NCI-H187 (cell line): ENCODE data around the gene SPTLC2.

ENCODE experiments used
- DNase-seq, 2 experiments: peaks; one replicate each; lab custom pipeline; 2025; lab: John Stamatoyannopoulos, UW

SPTLC2 gene

DNA sequence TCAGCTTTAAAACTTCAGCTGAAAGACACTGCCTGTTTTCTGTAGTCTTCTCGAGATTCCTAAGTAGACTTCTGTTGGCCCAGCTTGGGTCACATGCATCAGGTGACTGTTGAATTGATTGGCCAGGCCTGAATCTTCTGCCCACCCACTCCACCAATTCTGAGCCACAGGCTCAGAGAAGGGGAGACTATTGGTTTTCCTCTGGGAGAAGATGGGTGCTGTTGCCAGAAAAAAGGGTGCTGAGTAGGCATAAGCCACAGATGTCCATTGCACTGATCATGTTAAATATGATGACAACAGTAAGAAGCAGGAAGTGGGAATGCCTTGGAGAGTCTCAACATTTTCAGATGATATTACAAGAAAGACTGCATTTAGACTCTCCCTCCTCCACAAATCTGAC lies 6.8 kb upstream of the SPTLC2 start:
- no peak for DNase-seq

DNA sequence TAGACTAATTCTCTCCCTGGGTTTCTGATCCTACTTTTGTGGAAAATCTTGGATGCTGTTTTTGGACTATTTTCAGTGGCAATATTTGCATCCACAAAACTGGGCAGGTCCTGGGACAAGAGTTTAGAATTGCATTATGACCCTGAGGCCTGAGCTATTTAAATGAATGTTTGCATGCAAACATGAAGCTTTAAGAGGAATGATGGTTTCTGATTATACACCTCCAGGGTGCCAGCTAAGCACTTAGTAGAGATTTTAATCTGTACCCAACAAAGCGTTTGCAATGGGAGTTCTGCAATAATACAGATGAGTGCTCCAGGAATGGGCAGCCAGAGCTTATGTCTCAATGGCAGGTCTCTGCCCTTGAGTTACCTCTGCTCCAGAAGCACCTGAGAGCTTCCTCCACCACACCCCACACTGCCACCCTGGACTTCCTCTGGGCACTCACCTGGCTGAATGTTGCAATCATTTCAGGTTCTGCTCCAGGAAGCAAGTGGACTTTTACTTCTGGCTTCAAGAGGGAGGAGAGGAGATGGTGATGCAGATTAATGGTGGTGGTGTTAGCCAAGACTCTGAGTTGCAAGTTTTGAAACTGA lies 6.0 kb upstream of the SPTLC2 start:
- no peak for DNase-seq

DNA sequence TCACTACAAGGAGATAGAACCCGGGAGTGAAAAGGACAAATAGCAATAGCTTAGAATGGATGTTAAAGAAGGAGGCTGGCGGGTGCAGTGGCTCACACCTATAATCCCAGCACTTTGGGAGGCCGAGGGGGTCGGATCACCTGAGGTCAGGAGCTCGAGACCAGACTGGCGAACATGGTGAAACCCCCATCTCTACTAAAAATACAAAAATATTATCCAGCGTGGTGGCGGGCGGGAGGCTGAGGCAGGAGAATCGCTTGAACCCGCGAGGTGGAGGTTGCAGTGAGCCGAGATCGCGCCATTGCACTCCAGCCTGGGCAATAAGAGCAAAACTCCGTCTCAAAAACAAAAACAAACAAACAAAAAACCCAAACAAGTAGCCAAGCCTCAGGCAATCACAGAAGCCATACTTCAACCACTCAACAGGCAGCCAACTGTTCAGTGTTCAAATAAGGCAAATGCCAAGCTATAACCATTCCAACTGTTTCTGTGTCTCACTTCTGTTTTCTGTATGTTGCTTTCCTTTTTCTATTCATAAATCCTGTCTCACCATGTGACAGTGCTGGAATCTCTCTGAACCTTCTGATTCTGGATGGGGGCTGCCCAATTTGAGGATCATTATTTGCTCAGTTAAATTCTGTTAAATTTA lies 3.9 kb upstream of the SPTLC2 start:
- no peak for DNase-seq

DNA sequence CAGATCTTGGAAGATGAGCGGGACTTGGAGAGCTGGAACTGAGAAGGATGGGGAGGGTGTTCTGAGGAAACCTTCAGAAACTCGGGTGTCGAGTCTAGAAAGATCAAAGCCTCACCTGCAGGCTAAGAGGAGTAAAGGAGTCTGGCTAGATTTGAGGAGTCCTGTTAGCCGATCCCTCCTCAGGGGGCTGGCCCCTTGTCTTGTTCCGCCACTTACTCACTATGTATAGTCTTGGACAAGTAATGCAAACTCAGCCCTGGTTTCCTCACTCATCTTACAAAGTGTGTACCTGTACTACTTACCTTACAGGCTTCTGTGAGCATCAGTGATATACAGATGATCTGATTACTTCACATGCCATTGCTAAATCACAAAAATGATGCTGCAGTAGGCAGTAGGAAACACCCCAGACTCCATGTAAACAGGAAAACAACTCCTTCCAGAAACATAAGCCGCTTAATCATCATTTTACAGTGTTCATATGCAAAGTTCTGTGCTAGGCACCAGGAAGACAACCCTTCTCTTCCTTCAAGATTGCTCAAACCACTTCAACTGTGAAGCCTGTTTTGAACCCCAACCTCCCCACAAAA lies 2.0 kb upstream of the SPTLC2 start:
- no peak for DNase-seq

DNA sequence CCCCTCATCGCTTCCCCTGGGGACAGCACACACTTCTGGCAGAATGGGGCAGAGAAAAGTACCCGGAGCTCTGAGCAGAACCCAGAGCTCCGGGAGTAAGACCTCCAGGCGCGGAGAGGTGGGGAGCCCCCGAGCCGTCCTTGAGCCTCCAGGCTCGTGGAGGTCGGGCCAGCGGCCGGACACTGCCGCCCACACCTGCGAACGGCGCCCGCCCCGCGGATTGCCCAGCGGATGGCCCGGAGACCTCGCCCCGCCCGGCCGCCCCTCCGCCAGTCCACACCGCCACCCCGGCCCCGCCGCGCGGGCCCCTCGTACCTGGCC lies 344 bp downstream of the SPTLC2 start:
- DNase-seq, result no peak

DNA sequence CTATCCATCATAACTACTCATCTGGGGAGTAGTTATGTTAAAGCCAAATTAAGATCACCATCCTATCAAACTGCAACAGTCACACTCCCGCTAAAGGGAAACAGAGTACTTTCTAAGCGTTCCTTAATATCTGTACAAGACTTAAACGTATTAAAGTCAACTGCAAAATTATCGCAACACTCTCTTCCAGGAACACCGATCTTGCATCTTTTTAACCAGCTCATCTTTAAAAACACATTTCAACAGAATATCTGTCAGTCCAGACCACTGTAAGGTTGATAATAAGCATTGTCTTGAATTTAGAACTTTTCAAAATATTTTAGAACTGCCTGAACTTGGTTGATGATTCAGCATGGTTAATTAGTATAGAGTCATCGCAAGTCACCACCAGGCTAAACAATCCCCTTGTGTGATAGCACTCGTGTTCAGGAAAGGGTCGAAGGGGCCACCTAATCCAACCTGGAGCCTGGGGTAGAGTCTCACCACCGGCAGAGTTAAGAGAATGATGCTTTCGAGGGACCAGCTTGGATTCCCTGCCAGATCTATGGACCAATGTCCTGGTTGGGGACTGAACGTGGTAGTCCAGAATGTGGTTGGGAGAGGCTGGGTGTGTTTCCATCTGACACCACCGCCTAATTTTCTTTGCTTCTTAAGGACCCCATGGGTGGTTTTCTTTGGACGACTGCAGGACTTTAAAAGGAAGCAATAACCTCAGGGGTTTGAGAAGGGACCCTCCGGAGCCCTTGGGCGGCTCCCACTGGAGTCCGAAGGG lies 890 bp downstream of the SPTLC2 start:
- no peak for DNase-seq

DNA sequence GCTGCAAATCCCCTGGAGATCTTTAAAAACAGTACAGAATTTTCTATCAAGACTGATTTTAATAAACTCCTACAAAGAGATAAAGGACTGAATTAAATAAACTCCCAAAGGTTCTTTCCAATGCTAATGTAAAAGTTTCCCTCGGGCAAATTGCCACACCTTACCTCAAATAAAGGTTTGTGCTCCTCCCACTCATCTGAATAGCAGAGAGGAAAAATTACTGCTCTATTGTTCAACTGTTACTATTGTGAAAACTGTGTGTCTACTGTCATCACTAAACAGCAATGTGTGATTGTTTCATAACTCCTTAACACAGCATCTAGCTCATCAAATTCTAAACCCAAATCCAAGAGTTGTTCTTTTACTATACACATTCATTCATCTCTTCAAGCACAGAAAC lies 3.2 kb downstream of the SPTLC2 start:
- no peak for DNase-seq

DNA sequence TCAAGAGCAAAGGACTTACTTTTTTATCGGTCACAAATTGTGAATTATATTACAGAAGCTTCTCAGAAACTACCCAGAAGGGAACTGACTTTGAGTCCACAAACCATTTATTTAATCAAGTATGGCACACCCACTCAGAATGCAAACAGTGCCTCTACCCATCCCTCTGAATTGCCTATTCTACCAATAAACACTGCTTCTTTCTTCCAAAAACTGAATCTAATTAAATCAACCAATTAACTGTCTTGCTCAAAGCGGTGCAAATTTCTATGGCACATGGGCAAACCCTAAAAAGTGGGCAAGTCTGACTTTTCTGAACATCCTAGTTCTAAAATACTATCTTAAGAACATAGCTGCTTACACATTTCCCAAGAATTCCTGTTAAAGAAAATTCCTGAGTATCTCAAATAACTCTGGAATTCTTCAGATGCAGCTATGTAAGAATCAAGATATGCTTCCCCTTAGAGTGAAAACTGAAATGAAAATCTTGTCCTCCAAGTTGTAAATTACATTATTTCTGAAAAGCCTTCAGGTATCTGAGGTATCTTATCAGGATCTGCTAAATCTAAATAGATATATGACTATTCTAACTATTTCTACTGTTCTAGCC lies 4.3 kb downstream of the SPTLC2 start:
- DNase-seq, result no peak

DNA sequence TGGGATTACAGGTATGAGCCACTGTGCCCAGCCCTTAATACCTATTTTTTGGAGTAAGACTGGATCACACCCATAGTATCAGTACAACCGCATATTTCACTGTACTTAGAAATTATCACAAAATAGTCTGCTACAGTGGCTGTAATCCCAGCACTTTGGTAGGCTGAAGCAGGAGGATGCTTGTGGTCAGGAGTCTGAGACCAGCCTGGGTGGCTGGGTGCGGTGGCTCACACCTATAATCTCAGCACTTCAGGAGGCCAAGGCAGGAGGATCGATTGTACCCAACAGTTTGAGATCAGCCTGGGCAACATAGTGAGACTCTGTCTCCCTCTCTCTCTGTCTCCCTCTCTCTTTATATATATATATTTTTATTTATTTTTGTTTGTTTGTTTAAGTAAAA lies 5.9 kb downstream of the SPTLC2 start:
- DNase-seq, result no peak

DNA sequence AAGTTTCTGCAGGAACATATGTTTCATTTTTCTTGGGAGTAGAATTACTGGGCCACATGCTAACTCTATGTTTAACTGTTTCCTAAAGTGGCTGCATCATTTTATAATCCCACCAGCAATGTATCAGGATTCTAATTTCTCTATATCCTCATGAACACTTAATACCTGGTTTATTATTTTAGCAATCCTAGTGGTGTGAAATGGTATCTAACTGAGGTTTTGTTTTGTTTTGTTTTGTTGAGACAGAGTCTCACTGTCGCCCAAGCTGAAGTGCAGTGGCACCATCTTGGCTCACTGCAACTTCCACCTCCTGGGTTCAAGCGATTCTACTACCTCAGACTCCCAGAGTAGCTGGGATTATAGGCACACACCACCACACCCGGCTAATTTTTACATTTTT lies 6.5 kb downstream of the SPTLC2 start:
- DNase-seq, result no peak

DNA sequence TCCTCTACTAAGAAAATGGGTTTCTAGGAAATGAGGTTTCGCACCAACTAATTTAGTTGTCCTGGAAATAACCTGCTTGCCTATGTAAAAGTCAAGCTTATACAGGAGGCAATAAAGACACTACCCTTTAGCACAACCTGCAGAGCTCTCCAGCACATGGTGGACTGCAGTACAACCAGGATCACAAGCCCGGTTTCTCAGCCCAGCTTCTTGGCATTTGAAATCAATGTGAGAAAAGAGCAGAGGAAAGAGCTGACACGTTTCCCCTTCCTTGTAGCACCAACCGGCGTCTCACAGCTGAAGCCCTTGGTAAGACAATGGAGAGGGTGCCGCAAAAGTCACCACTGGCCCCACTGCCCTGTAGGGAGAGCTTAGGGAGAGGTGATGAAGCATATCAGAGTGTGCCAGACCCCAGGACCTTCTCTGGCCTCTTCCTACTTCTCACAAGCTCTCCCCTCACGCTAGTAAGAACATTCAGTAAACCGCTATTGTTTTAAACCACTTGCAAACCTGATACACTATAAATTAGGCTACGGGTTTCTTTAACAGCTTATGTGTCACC lies 8.6 kb downstream of the SPTLC2 start:
- no peak for DNase-seq

DNA sequence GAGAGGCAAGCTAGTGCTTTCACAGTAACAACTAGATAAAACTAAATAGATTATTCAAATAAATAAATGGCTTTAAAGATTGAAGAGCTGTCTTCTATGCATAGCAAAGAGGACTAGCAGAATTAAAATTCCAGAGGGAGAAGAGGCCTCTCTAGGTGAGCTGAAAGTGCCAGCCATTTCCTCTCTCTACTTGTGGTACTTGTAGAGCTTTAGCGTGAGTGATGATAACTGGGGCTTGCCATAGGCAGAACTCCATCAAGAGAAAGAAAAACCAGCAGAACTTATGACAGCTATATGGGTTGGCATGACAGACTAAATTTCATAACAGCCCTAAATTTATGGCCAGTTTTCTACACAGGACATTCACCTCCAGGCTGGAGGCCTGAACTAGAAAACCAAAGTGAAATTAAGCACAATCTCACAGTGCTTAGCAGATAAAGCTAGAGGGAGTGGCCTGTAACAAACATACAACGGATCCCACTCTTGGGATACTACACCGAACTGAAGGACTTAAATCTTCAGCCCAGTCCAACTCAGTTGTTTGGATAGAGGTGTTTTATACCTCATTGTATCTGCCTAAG lies 11.0 kb downstream of the SPTLC2 start:
- DNase-seq, result no peak

DNA sequence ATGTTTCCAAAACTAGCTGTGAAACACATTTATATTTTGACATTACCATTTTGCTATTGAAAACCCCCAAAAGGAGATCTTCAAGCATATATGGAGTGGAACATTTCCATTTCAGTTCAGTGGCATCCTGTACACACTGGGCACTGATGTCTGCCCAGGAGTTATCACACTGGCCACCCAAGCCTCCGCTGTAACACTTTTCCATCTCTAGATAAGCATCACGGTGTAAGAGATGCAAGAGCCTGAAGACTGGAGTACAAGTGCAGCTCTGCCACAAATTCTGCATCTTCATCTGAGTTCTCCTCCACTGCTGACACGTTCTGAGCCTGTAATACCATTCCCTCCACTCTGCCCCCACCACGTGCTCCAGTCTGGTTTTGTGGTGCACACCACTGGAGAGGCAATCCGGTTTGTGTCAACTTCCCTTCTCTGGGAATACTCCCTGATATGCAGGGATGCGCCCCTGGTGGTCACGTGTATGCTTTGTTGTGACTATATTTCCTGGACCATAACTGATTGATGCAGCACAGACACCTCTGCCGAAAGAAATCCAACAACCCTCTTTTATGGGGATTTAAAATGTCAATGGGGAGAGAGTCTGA lies 12.7 kb downstream of the SPTLC2 start:
- DNase-seq, result no peak

DNA sequence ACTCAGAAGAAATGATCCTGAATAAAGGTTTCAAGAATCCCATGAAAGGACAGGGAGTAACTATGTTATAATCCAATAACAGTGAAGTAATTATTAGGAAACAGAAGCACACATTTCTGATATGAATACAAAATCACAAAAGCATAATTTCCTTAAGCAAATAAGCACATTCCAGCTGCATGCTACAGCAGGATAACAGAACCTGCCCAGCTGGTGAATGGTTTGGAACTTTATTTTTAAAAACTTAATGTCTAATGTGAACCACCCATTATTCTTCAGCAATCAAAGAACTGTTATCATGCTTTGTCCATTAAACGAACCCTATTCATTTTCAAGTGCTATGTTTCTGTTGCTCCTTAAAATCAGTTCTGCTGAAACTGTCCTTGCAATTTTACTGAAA lies 13.4 kb downstream of the SPTLC2 start:
- DNase-seq, result no peak

DNA sequence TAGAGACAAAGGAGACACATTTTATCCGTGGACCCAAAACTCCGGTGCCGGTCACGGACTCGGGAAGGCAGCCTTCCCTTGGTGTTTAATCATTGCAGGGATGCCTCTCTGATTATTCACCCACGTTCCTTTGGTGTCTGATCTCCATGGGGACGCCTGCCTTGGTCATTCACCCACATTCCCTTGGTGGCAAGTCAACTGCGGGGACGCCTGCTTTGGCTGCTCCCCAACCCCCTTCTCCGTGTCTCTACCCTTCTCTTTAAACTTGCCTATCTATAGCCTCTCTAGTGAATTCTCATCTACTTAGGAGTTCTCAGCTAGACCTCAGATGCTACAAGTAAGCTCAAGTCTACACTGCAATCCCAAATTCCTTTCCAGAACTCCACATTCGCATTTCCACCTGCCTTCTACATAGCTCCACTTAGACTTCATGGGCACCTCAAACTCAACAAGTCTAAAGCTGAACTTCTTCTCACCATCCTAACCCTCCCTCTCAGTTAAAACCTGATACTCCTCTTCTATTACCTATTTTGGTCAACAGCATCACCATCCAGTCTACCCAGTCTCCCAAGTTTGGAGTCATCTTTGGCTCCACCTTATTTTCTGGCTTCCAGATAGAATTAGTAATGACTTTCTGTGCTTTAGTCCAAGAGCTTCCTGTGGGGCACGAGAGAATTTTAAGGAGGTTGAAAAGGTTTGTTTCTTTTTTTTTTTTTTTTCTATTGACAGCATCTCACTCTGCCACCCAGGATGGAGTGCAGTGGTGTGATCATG lies 14.4 kb downstream of the SPTLC2 start:
- no peak for DNase-seq

DNA sequence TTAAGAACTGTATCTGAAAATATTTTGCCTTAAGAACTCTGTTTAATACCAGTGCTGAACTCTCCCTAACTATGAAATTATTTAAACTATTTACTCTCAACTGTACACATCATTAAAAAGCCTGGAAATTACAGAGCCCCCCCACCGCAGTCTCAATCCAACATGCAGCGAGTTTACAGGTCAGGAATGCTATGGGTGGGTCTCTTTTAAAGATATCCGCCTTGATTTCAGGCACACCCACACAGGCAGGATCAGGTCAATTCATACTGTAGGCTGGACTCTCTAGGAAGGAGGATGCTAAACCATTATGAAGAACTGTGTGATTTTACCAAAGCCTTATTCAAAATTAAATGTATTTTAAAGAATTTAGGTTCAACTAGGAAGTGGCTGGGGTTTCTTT lies 16.5 kb downstream of the SPTLC2 start:
- DNase-seq, result no peak

DNA sequence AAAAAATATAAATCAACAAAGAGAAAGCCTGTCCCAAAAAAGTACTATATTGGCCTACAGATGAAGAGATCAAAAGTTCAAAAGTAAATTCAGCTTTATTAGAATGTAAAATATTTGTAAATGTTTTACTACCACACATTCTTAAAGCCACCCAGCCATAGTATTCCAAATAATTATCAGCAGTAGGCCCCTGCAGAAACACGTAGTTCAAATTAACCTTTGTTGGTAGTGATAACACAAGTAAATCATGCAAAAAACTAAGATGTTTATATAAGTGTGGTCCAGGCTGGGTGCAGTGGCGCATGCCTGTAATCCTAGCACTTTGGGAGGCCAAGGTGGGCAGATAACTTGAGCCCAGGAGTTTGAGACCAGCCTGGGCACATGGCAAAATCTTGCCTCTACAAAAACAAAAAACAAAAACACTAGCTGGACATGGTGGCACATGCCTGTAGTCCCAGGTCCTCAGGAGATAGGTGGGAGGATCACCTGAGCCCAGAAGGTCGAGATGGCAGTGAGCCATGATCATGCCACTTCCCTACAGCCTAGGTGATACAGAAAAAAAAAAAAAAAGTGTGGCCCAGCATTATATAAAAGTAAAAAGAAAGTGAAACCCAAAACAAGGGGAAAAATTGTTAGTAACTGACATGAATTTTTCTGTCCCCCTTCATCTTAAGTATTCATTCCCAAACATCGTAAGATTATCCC lies 17.9 kb downstream of the SPTLC2 start:
- DNase-seq, result no peak

DNA sequence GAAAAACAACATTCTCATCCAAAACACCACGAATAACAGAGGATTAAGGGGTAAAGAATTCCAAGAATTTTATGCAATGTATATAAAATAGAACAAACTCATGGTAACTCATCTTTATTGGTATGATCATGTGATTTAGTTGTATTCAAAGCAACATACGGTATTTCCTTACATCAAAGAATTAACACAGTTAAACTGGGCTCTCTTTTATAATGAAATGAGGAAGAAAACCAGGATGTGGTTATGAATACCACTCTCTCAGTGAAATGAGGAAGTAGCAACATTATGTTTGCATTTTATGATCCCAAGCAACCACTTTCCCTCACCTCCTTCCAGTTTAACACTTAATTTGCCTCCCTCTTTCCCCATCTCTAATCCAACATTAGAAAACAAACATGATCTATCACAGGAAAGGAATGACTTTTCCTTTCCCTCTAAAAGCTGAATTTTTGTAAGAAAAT lies 22.9 kb downstream of the SPTLC2 start:
- no peak for DNase-seq

DNA sequence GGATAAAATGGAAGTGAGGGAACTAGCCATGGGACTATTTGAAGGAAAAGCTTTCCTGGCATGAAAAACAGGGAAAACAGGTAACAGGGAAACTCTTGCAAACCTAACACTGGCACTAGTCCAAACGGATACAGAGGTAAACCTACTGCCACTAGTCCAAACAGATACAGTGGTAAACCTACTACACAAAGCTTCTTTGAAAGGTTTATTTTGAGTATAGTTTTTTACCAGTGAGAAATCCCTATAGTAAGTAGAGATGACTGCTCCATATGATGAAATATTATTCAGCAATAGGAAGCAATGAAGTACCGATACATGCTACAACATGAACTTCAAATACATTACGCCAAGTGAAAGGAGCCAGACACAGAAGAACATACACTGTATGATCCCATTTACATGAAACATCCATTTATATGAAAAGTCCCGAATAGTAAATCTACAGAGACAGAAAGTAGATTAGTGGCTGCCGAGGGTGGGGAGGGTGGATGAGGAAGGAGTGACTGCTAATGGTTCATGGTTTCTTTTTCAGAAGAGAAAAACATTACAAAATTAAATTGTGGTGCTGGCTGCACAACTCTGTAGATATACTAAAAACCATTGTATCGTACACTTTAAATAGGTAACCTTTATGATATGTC lies 25.5 kb downstream of the SPTLC2 start:
- DNase-seq, result no peak

DNA sequence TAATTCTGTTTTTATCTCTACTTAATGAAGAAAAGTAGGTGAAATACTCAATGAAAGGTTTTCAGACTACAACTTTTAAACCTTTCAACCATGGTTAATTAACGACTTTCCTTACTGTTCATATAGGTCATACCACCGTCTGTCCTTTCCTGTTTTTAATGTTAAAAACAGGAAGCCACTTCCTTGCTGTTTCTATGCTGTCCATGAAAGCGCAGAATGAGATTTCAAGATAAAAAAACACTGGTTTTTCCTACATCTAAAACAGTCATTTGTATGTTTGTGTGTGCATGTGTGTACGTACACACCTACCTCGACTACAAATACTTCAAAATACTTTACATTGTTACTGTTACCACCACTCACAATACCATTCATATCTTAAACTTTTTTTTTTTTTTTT lies 27.3 kb downstream of the SPTLC2 start:
- DNase-seq, result no peak
